ENCODE data around the gene PTCD1.
"Not testable (repeated sequence)": the region's sequence is repeated elsewhere in the genome, so short reads cannot be mapped to it uniquely, and the experiment has no call there.

PTCD1 gene

GRCh38 chr7:99385564-99385963 is 53.0 kb downstream of the PTCD1 start:
- no peak for DNase-seq

- DNase-seq = no peak
Measured at GRCh38 chr7:99384523-99384922, 54.1 kb downstream of the PTCD1 start.

- no peak for DNase-seq
Measured at GRCh38 chr7:99383791-99384370, 54.7 kb downstream of the PTCD1 start.

- no peak for DNase-seq
Measured at GRCh38 chr7:99383203-99383602, 55.4 kb downstream of the PTCD1 start.

- no peak for DNase-seq
Measured at GRCh38 chr7:99381664-99382075, 56.9 kb downstream of the PTCD1 start.

GRCh38 chr7:99380823-99381663 is 57.6 kb downstream of the PTCD1 start:
- no peak for DNase-seq

- no peak for DNase-seq
Measured at GRCh38 chr7:99380032-99380822, 58.4 kb downstream of the PTCD1 start.

GRCh38 chr7:99379693-99380031 is 58.9 kb downstream of the PTCD1 start:
- not testable (repeated sequence) for DNase-seq

GRCh38 chr7:99379043-99379577 is 59.5 kb downstream of the PTCD1 start:
- no peak for DNase-seq

- DNase-seq = peak; percentile 62
Measured at GRCh38 chr7:99375070-99375807, 63.4 kb downstream of the PTCD1 start.

GRCh38 chr7:99374111-99375064 is 64.2 kb downstream of the PTCD1 start, which contains the start of gene ARPC1B:
Gene ARPC1B (plus strand): TSS chr7:99374730. CDS start chr7:99385715, 10,985 bp downstream.
- peak; percentile 79 for DNase-seq

- no peak for DNase-seq
Measured at GRCh38 chr7:99373091-99374066, 65.2 kb downstream of the PTCD1 start.

- DNase-seq = no peak
Measured at GRCh38 chr7:99372275-99373090, 66.1 kb downstream of the PTCD1 start.

- no peak for DNase-seq
Measured at GRCh38 chr7:99371376-99371920, 67.2 kb downstream of the PTCD1 start.

GRCh38 chr7:99369767-99370391 is 68.7 kb downstream of the PTCD1 start:
- no peak for DNase-seq

- no peak for DNase-seq
Measured at GRCh38 chr7:99368750-99369389, 69.7 kb downstream of the PTCD1 start.

Measured in NCI-H146 (cell line).